OCI-LY3 (cell line): ENCODE data around the gene LRRC4.

Experiments used
- H2AFZ ChIP-seq: fragments of 200-600, 300-600 bp; shearing (Covaris generic); 2 replicates; pipeline ENCODE4 v1.6.0; 2014; ENCODE audit warnings: antibody characterized with exemption, low read depth, low read length
- H3K27ac ChIP-seq: fragments of 200-600, 300-600 bp; sonication (generic); 2 replicates; pipeline ENCODE4 v1.5.1; 2014; ENCODE audit warnings: mild to moderate bottlenecking, low read length, moderate library complexity, mixed read lengths
- H3K27me3 ChIP-seq: fragments of 200-600, 300-600 bp; sonication (generic); 2 replicates; pipeline ENCODE4 v1.6.1; 2014; ENCODE audit warnings: low read depth, low read length, mixed read lengths
- H3K36me3 ChIP-seq: fragments of 200-600, 300-600 bp; sonication (generic); replicated peaks from 2 replicates; pipeline ENCODE3; 2014; ENCODE audit warnings: low read depth, low read length, mixed read lengths
- H3K4me1 ChIP-seq: fragments of 300-600, 200-600 bp; sonication (generic); 2 replicates; pipeline ENCODE4 v1.6.1; 2014; ENCODE audit warnings: low read length, mixed read lengths
- H3K4me2 ChIP-seq: fragments of 200-600, 300-600 bp; sonication (generic); 2 replicates; pipeline ENCODE4 v1.6.1; 2014; ENCODE audit warnings: low read length, mixed read lengths
- H3K4me3 ChIP-seq: fragments of 300-600, 200-600 bp; sonication (generic); 2 replicates; pipeline ENCODE4 v1.5.1; 2014; ENCODE audit warnings: antibody characterized with exemption, mild to moderate bottlenecking, low read length, moderate library complexity
- H3K79me2 ChIP-seq: fragments of 300-600, 200-600 bp; shearing (Covaris generic); 2 replicates; pipeline ENCODE4 v1.6.1; 2014; ENCODE audit warnings: mild to moderate bottlenecking, low read length, mixed read lengths
- H3K9ac ChIP-seq: fragments of 300-600, 200-600 bp; shearing (Covaris generic); 2 replicates; pipeline ENCODE4 v1.6.0; 2014; ENCODE audit warnings: mild to moderate bottlenecking, low read length, moderate library complexity
- H3K9me3 ChIP-seq: fragments of 200-600, 300-600 bp; shearing (Covaris generic); 2 replicates; pipeline ENCODE4 v1.6.1; 2014; ENCODE audit warnings: low read length, mixed read lengths; ENCODE audit not compliant: insufficient read depth
- H4K20me1 ChIP-seq: fragments of 200-600, 300-600 bp; sonication (generic); 2 replicates; pipeline ENCODE4 v1.6.1; 2016; ENCODE audit warnings: low read length, mixed read lengths; ENCODE audit not compliant: insufficient read depth
- CTCF ChIP-seq: fragments of 200-600, 300-600 bp; sonication (generic); IDR thresholded peaks from 2 replicates; pipeline ENCODE4 v1.5.1; 2014; ENCODE audit warnings: antibody characterized with exemption, low read length, low read depth
- EZH2phosphoT487 ChIP-seq: fragments of 200-600 bp; shearing (Covaris generic); IDR thresholded peaks from 2 replicates; pipeline ENCODE4 v1.6.1; 2018; ENCODE audit warnings: antibody characterized with exemption, mixed run types, low read depth

Gene LRRC4

GRCh38 chr7:127979728-127980126 is 51.5 kb downstream of the LRRC4 start:
- no peak overlapping the region for H3K4me2 ChIP-seq
- TF ChIP-seq EZH2phosphoT487 (no peak), CTCF (no peak)
- H3K27ac ChIP-seq: peak overlapping the region; percentile 71
- H3K9ac ChIP-seq: no peak overlapping the region
- no peak overlapping the region for H3K4me3 ChIP-seq
- H3K36me3 ChIP-seq: peaks cover 51% of the 10 kb centered on the region
- 0 out of 2 replicates have a peak, but pooled peaks cover 7% of the 10 kb centered on the region for H3K79me2 ChIP-seq
- no peaks in the 10 kb centered on the region for H3K27me3 ChIP-seq
- H3K9me3 ChIP-seq: peaks cover 24% of the 10 kb centered on the region
- no peak overlapping the region for H2AFZ ChIP-seq
- 0 out of 2 replicates have a peak, but pooled peaks cover 7% of the 10 kb centered on the region for H4K20me1 ChIP-seq
- peaks cover 10% of the 10 kb centered on the region for H3K4me1 ChIP-seq

GRCh38 chr7:127979113-127979727 is 52.0 kb downstream of the LRRC4 start:
- Histone ChIP-seq H3K4me3 (no peak overlapping the region), H3K9ac (no peak overlapping the region), H3K4me1 (peaks cover 10% of the 10 kb centered on the region), H3K27me3 (no peaks in the 10 kb centered on the region), H3K9me3 (peaks cover 24% of the 10 kb centered on the region), H3K4me2 (no peak overlapping the region), H2AFZ (no peak overlapping the region), H3K36me3 (peaks cover 54% of the 10 kb centered on the region), H3K27ac (peak overlapping the region; percentile 71), H4K20me1 (0 out of 2 replicates have a peak, but pooled peaks cover 2% of the 10 kb centered on the region), H3K79me2 (0 out of 2 replicates have a peak, but pooled peaks cover 6% of the 10 kb centered on the region)
- TF ChIP-seq EZH2phosphoT487 (no peak), CTCF (no peak)

GRCh38 chr7:127978421-127978820 is 52.8 kb downstream of the LRRC4 start:
- Histone ChIP-seq H3K4me2 (no peak overlapping the region), H3K27me3 (no peaks in the 10 kb centered on the region), H3K4me1 (peaks cover 10% of the 10 kb centered on the region), H3K9ac (no peak overlapping the region), H3K79me2 (no peaks in the 10 kb centered on the region; the same call in 1 of the 2 replicates), H2AFZ (no peak overlapping the region), H3K4me3 (no peak overlapping the region), H3K27ac (peak overlapping the region; percentile 71; the same call in 1 of the 2 replicates), H3K9me3 (peaks cover 24% of the 10 kb centered on the region), H3K36me3 (peaks cover 60% of the 10 kb centered on the region), H4K20me1 (no peaks in the 10 kb centered on the region)
- TF ChIP-seq EZH2phosphoT487 (no peak), CTCF (no peak)
